HUES6 (cell line): ENCODE results near the gene MTR.

Source experiments
- H3K27ac ChIP-seq: 2 replicates; pipeline ENCODE4 v1.7.0; 2013; ENCODE audit warnings: low read depth, mild to moderate bottlenecking, low read length, inconsistent platforms
- H3K27me3 ChIP-seq: 2 replicates; pipeline ENCODE4 v1.6.1; 2013; ENCODE audit warnings: low read length; ENCODE audit not compliant: control insufficient read depth, insufficient read depth
- H3K36me3 ChIP-seq: 2 replicates; pipeline ENCODE4 v1.6.1; 2013; ENCODE audit warnings: low read length; ENCODE audit not compliant: control insufficient read depth, insufficient read depth
- H3K4me1 ChIP-seq: 2 replicates; pipeline ENCODE4 v1.6.1; 2013; ENCODE audit warnings: low read length; ENCODE audit not compliant: control insufficient read depth, insufficient read depth
- H3K4me3 ChIP-seq: 2 replicates; pipeline ENCODE4 v1.5.1; 2013; ENCODE audit warnings: low read depth, low read length
- H3K9ac ChIP-seq: one replicate; pipeline ENCODE4 v1.6.1; 2013; ENCODE audit warnings: mild to moderate bottlenecking, low read length
- H3K9me3 ChIP-seq: 2 replicates; pipeline ENCODE4 v1.6.1; 2013; ENCODE audit warnings: low read depth, low read length; ENCODE audit not compliant: control insufficient read depth, insufficient read depth

MTR gene

DNA sequence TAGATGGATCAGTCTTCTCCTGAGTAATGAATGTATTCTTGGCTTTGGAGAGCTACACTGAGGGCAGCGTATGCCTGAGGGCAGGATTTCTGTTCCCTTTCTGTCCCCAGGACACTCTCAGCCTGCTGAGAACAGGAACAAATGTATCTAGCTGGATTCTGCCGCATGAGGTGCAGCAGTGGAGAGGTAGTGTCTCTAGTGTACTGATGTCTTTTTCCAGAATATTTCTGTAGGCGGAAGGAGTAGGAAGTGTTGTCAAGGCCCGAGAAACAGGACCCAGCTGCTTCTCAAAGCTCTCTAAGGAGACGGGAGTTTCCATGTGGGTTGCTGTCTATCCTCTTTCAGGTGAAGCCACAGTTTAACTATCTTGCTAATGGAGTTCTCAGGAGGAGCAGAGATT is 143.7 kb downstream of the MTR start:
- no peak overlapping the region for H3K27ac ChIP-seq
- H3K36me3 ChIP-seq: no peaks in the 10 kb centered on the region
- H3K4me1 ChIP-seq: 0 out of 2 replicates have a peak, but pooled peaks cover 5% of the 10 kb centered on the region
- H3K27me3 ChIP-seq: no peaks in the 10 kb centered on the region
- H3K9ac ChIP-seq: no peak overlapping the region
- no peak overlapping the region for H3K4me3 ChIP-seq
- H3K9me3 ChIP-seq: peaks cover 6% of the 10 kb centered on the region; the same call in 1 of the 2 replicates

DNA sequence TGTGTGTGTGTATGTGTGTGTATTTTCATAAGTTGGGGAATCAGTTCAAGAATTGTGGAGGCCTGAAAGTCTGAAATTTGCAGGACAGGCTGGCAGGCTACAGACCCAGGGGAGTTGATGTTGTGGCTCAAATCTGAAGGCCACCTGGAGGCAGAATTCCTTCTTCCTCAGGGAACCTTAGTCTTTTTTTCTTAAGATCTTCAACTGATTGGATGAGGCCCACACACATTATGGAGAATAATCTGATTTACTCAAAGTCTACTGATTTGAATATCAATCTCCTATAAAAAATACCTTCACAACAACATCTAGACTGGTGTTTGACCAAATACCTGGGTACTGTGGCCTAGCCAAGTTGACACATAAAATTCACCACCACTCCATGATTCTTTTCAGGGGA is 147.3 kb downstream of the MTR start:
- H3K27me3 ChIP-seq: no peaks in the 10 kb centered on the region
- peaks cover 8% of the 10 kb centered on the region; the same call in 1 of the 2 replicates for H3K9me3 ChIP-seq
- H3K36me3 ChIP-seq: no peaks in the 10 kb centered on the region
- H3K27ac ChIP-seq: no peak overlapping the region
- no peak overlapping the region for H3K9ac ChIP-seq
- H3K4me3 ChIP-seq: no peak overlapping the region
- H3K4me1 ChIP-seq: 0 out of 2 replicates have a peak, but pooled peaks cover 5% of the 10 kb centered on the region

DNA sequence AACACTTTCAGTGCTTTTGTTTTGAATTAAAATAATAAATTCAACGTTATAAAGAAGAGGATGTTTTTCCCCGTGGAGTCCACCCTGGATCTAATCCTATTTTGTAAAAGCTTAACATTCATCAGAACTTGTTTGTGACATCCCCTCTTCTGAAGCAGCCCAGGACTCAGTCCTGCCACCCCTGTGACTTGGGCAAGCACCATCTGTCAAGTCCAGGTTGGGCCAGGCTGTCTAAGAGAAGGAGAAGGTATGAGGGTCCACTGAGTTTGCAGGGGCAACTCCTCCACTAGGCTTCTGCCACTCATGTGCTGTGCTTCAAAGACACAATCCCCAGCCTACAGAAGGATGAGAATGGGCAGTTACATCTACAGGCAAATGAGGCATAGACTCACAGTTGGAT is 149.5 kb downstream of the MTR start:
- no peaks in the 10 kb centered on the region for H3K27me3 ChIP-seq
- H3K4me1 ChIP-seq: no peaks in the 10 kb centered on the region
- H3K27ac ChIP-seq: no peak overlapping the region
- no peak overlapping the region for H3K4me3 ChIP-seq
- H3K9ac ChIP-seq: no peak overlapping the region
- H3K36me3 ChIP-seq: no peaks in the 10 kb centered on the region
- H3K9me3 ChIP-seq: peaks cover 8% of the 10 kb centered on the region; the same call in 1 of the 2 replicates

DNA sequence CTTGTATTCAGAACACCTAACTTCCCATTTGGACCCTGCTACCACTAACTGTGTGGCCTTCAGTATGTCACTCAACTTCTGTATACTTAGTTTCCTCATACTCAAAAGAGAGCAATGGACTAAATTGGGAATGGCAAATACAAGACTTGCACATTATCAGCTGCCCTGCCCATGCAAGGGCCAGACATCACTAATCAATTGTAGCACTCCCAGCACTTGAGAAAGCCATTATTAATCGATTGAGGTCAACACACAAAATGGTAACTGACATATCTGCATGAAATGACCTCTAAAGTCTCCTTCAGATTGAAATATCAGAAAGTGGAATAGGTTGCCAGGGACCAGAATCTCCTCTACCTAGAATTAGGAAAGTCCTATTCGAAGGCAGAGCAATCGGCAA is 149.9 kb downstream of the MTR start:
- H3K36me3 ChIP-seq: no peaks in the 10 kb centered on the region
- H3K9me3 ChIP-seq: peaks cover 8% of the 10 kb centered on the region; the same call in 1 of the 2 replicates
- H3K27ac ChIP-seq: no peak overlapping the region
- no peak overlapping the region for H3K4me3 ChIP-seq
- no peak overlapping the region for H3K9ac ChIP-seq
- H3K4me1 ChIP-seq: no peaks in the 10 kb centered on the region
- H3K27me3 ChIP-seq: no peaks in the 10 kb centered on the region

DNA sequence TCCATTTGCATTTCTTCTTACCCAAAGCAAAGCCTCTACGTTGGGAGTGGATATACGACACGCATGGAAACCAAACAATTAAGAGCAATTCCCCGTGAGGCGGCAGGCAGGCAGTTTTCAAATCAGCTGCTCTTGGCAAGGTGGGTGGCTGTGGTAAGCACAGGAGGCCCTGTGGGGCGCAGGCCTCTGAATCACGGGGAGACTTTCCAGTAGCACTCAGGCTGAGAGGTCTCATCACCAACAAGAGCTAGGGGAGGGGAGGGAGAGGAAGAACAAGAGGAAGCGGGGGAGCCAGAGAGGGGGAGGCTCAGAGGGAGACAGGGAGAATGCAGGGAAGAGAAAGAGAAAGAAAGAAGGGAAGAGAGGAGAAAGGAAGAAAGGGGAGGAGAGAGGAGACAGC is 152.7 kb downstream of the MTR start:
- Histone ChIP-seq H3K4me1 (peaks cover 13% of the 10 kb centered on the region), H3K4me3 (no peak overlapping the region), H3K27me3 (no peaks in the 10 kb centered on the region), H3K27ac (no peak overlapping the region), H3K9ac (no peak overlapping the region), H3K36me3 (no peaks in the 10 kb centered on the region), H3K9me3 (0 out of 2 replicates have a peak, but pooled peaks cover 2% of the 10 kb centered on the region)

DNA sequence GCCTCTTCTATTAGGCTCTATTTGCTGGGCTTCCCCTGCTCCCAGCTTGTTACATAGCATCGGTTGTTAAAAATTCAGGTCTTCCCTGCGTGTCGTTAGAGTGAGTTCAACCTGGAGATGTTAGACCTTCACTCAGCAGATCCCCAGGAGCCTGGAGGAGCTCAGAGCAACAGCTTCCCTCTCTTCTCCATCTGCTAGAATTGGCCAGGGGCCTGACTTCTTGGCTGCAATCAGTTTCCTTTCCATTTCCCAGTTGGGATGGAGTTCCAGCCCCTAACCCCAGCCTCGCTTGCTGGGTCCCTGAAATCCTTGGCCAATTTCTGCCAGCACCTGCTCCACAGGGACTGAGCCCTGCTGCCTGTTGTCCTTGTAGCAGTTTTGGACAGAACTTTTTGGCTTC is 153.3 kb downstream of the MTR start:
- Histone ChIP-seq H3K4me1 (peaks cover 19% of the 10 kb centered on the region), H3K27ac (no peak overlapping the region), H3K36me3 (no peaks in the 10 kb centered on the region), H3K4me3 (no peak overlapping the region), H3K9ac (no peak overlapping the region), H3K27me3 (no peaks in the 10 kb centered on the region), H3K9me3 (0 out of 2 replicates have a peak, but pooled peaks cover 2% of the 10 kb centered on the region)

DNA sequence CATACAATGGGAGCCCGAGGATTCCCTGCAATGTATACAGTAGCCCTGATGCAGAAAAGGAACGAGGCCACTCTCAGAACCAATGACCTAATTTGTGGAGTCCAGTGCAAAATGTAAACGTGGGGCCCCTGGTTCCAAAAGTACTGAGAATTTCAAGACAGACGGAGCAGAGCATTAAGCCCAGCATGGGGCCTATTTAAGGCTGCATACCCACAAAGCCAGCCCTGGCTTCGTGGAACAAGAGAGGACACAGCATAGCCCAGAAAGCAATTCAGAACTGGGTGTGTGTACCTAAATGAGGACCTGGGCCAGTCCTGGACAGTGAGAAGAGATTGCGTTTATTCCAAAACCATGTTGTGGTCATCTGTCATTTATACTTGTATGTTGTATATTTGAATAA is 153.9 kb downstream of the MTR start:
- Histone ChIP-seq H3K36me3 (no peaks in the 10 kb centered on the region), H3K27me3 (no peaks in the 10 kb centered on the region), H3K9me3 (0 out of 2 replicates have a peak, but pooled peaks cover 2% of the 10 kb centered on the region), H3K4me3 (no peak overlapping the region), H3K27ac (no peak overlapping the region), H3K4me1 (peaks cover 19% of the 10 kb centered on the region), H3K9ac (no peak overlapping the region)

DNA sequence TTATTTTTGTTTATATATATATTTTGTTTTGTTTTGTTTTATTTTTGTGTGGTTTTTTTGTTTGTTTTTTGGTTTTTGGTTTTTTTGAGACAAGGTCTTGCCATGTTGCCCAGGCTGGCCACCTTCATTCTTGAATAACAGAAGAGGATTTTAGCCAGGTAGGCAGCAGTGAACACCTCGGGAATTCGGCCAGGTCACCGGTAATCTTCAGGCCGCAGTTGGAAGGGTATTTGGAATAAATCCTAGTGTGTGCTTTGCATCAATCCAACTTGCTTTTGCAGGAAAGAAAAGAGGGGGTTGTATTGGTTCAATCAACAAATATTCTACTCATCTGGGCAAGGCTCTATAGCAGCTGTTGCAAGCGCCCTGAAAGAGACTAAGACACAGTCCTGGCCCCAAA is 155.3 kb downstream of the MTR start:
- H3K4me3 ChIP-seq: no peak overlapping the region
- H3K36me3 ChIP-seq: no peaks in the 10 kb centered on the region

DNA sequence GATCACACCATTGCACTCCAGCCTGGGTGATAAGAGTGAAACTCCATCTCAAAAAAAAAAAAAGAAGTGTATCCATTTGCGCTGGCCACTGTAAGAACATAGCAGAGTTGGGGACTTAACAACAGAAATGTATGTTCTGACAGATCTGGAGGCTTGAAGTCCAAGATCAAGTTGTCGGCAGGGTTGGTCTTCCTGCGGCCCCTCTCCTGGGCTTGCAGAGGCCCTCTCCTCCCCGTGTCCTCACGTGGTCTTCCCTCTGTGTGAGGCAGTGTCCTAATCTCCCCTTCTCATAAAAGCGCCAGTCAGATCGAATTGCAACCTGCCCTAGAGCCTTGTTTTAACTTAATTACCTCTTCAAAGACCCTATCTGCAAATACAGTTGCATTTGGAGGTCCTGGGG is 156.6 kb downstream of the MTR start:
- peaks cover 19% of the 10 kb centered on the region for H3K4me1 ChIP-seq
- no peaks in the 10 kb centered on the region for H3K27me3 ChIP-seq
- H3K4me3 ChIP-seq: no peak overlapping the region
- no peak overlapping the region for H3K27ac ChIP-seq
- H3K9ac ChIP-seq: no peak overlapping the region
- H3K9me3 ChIP-seq: no peaks in the 10 kb centered on the region
- H3K36me3 ChIP-seq: no peaks in the 10 kb centered on the region

More for the DNA sequence above, 155.3 kb downstream of the MTR start:
- H3K27me3 ChIP-seq: no peaks in the 10 kb centered on the region
- no peak overlapping the region for H3K27ac ChIP-seq
- H3K9me3 ChIP-seq: no peaks in the 10 kb centered on the region
- H3K4me1 ChIP-seq: peaks cover 19% of the 10 kb centered on the region
- no peak overlapping the region for H3K9ac ChIP-seq

DNA sequence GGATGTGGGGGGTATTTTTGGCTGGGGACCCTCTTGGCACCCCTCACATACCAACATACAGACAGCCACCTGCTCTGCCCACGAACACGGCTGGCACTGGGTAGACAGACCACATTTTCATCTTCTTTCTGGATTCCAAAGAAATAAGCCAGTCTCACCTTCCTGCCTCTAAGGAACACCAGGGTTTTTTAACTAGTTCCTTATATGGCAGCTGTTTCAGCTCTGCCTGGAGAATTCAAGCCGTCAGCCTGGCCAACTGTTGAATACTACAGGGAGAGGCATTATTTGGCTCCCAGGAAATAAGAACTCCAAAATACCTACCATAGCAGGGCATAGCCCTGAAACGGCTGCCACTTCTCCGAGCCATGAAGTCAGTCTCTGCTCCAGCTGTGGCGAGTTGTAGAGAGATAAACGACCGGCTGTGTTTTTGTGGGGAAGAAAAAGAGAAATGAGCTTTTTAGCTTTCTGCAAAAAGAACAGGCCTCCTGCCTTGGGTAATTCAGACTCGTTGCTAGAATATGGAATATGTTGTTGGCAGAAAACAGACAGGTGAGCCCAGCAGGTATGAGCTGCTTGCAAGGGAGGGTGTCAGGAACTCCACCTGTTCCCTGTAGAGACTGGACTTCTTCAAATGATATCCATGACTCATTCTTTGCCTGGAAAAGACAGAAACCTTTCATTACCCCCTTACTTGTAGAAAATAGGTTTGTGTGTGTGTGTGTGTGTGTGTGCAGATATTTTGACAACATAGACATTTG is 157.3 kb downstream of the MTR start:
- H3K9ac ChIP-seq: no peak overlapping the region
- H3K27me3 ChIP-seq: no peaks in the 10 kb centered on the region
- H3K36me3 ChIP-seq: no peaks in the 10 kb centered on the region
- H3K9me3 ChIP-seq: no peaks in the 10 kb centered on the region
- H3K4me3 ChIP-seq: no peak overlapping the region
- peaks cover 19% of the 10 kb centered on the region for H3K4me1 ChIP-seq
- no peak overlapping the region for H3K27ac ChIP-seq

DNA sequence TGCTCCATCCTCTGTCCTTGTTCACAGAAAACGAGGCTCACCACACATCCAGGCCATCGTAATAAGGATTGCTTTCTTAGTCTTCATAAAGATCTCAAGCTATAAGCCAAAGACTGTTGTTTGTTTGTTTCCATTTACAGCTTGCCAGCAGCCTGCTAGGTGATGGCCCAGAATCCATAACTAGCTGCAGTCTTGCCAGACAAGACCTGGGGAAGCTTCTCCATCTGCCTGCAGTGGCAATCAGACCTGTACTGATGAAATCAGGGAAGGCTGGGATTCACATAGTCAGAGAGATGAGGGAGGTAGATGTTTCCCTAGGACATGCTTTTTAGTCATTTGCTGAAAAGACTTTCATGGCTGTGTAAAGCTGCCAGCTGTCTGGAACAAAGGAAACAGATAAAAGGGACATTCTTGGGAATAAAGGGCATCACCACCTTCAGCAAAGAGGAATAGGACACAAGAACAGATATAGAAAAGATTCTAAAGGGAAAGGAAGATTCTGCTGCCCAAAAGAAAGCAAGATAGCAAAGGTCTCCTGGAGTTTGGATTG is 158.1 kb downstream of the MTR start:
- no peak overlapping the region for H3K9ac ChIP-seq
- H3K27ac ChIP-seq: no peak overlapping the region
- H3K36me3 ChIP-seq: no peaks in the 10 kb centered on the region
- no peaks in the 10 kb centered on the region for H3K9me3 ChIP-seq
- no peak overlapping the region for H3K4me3 ChIP-seq
- H3K4me1 ChIP-seq: peaks cover 19% of the 10 kb centered on the region
- no peaks in the 10 kb centered on the region for H3K27me3 ChIP-seq
